Upper lobe of left lung (tissue), 4 donors: ENCODE results near the gene ZDHHC1.

Experiments used
- CTCF ChIP-seq, 6 experiments: fragments of 450-650 bp in 4 of 6; fragments of 200-600 bp in 2 of 6; sonication (generic) in 2 of 6; IDR thresholded peaks; one replicate each; pipeline ENCODE4 v1.5.1; 2016 to 2019; ENCODE audit warnings: antibody characterized with exemption in 6 of 6
- POLR2A ChIP-seq, 4 donors: fragments of 450-650 bp; IDR thresholded peaks; one replicate each; pipeline ENCODE4 v1.5.1; 2016 to 2017; ENCODE audit warnings: antibody characterized with exemption in 4 of 4, mild to moderate bottlenecking in 2 of 4
- POLR2AphosphoS5 ChIP-seq, 2 donors: sonication (generic); formaldehyde crosslinking; IDR thresholded peaks; one replicate each; pipeline ENCODE4 v1.5.1; 2017; ENCODE audit warnings: antibody characterized with exemption in 2 of 2

DNA sequence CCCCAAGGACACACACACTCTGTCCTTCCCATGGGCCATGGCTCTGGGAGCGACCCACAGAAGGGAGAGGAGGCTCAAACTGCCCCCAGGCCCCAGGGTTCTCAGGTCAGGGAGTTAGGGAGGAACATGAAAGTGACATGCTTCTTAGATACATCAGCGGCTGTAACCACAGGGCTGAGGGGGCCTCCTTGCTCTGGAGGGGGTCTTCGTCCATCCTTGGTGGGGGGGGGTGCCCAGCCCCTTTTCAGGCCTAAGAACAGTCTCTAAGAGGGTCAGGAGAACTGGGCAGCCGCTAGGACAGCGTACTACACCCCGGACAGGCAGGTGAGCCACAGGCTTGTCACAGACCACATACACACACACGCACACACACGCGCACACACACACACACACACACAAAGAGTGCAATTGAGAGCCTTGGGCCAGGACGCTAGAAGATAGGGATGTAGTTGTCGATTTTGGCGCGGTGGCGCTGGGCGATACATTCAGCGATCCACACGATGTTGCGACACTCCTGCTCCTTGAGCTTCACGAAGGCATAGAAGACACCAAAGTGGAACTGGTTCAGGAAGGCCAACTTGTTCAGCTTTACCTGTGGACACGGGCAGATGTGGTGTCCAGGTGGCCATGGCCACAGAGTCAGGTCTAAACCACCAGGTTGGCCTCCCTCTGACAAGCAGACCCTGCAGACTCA is 22.0 kb upstream of the ZDHHC1 start:
- TF ChIP-seq CTCF (IDR thresholded peaks at IDR 0.05) = no peak
- TF ChIP-seq POLR2AphosphoS5 (IDR thresholded peaks at IDR 0.05) = no peak
- TF ChIP-seq POLR2A (IDR thresholded peaks at IDR 0.05) = no peak
